ENCODE measurements around the gene DYNC2H1.

Gene DYNC2H1

GRCh38 chr11:103332409-103332808, 223.2 kb downstream of the DYNC2H1 start:
- H3K27ac ChIP-seq (ENCODE audit: extremely low read depth, low read depth, low read length) = no peak overlapping the region
- H3K9me3 ChIP-seq (ENCODE audit: control insufficient read depth, insufficient read depth, low read depth, low read length) = no peaks in the 10 kb centered on the region
- ChIA-PET CTCF (interaction anchor here (0.6 to 0.8 kb wide), 2 partner anchors 69 to 271 kb away, joined by 3 to 4 read pairs; no protein-coding TSS in a partner anchor), POLR2A (no interaction called here)
- TF ChIP-seq SP3 (tag by site-specific recombination; IDR thresholded peaks at IDR 0.05) = no peak
- TF ChIP-seq ZBTB7A (tag by site-specific recombination; IDR thresholded peaks at IDR 0.05; ENCODE audit: low read depth) = no peak
- no peak for TF ChIP-seq ZNF596 (tag by site-specific recombination; IDR thresholded peaks at IDR 0.05)
- TF ChIP-seq ZNF513 (tag by site-specific recombination; IDR thresholded peaks at IDR 0.05) = no peak
- TF ChIP-seq ZNF148 (tag by site-specific recombination; IDR thresholded peaks at IDR 0.05; ENCODE audit: borderline replicate concordance) = no peak
- no peak for TF ChIP-seq ZNF169 (tag by site-specific recombination; IDR thresholded peaks at IDR 0.05)
- no peak for TF ChIP-seq ZSCAN5A (tag by site-specific recombination; IDR thresholded peaks at IDR 0.05)
- no peak for TF ChIP-seq ZBTB6 (tag by site-specific recombination; IDR thresholded peaks at IDR 0.05)
- TF ChIP-seq MEIS1 (CRISPR knock-in tag; IDR thresholded peaks at IDR 0.05; ENCODE audit: borderline replicate concordance) = no peak
- TF ChIP-seq ZNF549 (tag by site-specific recombination; IDR thresholded peaks at IDR 0.05) = no peak
- no peak for TF ChIP-seq PATZ1 (tag by site-specific recombination; IDR thresholded peaks at IDR 0.05)
- TF ChIP-seq BCL6B (tag by site-specific recombination; IDR thresholded peaks at IDR 0.05) = no peak
- H3K36me3 ChIP-seq (ENCODE audit: control insufficient read depth in 2 of 2, insufficient read depth in 1 of 2, low read length in 2 of 2) = no peaks in the 10 kb centered on the region
- H3K4me1 ChIP-seq (ENCODE audit: control insufficient read depth, insufficient read depth, low read length) = no peaks in the 10 kb centered on the region
- H3K4me3 ChIP-seq (ENCODE audit: low read depth, low read length) = no peak overlapping the region

GRCh38 chr11:103338621-103339484, 229.6 kb downstream of the DYNC2H1 start:
- no peak overlapping the region for H3K27ac ChIP-seq (ENCODE audit: extremely low read depth, low read depth, low read length)
- no peaks in the 10 kb centered on the region for H3K9me3 ChIP-seq (ENCODE audit: control insufficient read depth, insufficient read depth, low read depth, low read length)
- H3K4me1 ChIP-seq (ENCODE audit: control insufficient read depth, insufficient read depth, low read length) = no peaks in the 10 kb centered on the region
- no peaks in the 10 kb centered on the region for H3K36me3 ChIP-seq (ENCODE audit: control insufficient read depth in 2 of 2, insufficient read depth in 1 of 2, low read length in 2 of 2)
- H3K4me3 ChIP-seq (ENCODE audit: low read depth, low read length) = no peak overlapping the region
- CTCF ChIA-PET = interaction anchor here (0.6 to 1.6 kb wide), 6 partner anchors 13 to 488 kb away, joined by 3 to 5 read pairs (median 4); no protein-coding TSS in a partner anchor
- POLR2A ChIA-PET = no interaction called here
- no peak for TF ChIP-seq ZNF416 (tag by site-specific recombination; IDR thresholded peaks at IDR 0.05)
- TF ChIP-seq ZBTB21 (tag by site-specific recombination; IDR thresholded peaks at IDR 0.05) = no peak
- TF ChIP-seq ZNF37A (tag by site-specific recombination; IDR thresholded peaks at IDR 0.05) = no peak
- no peak for TF ChIP-seq TRIM28 (IDR thresholded peaks at IDR 0.05; ENCODE audit: borderline replicate concordance, low read length)
- no peak for TF ChIP-seq ZSCAN18 (tag by site-specific recombination; IDR thresholded peaks at IDR 0.05)
- no peak for TF ChIP-seq ZNF843 (tag by site-specific recombination; IDR thresholded peaks at IDR 0.05)
- TF ChIP-seq ZNF214 (tag by site-specific recombination; IDR thresholded peaks at IDR 0.05; ENCODE audit: borderline replicate concordance) = no peak
- no peak for TF ChIP-seq ZNF677 (tag by site-specific recombination; IDR thresholded peaks at IDR 0.05)
- no peak for TF ChIP-seq ZBTB26 (tag by site-specific recombination; optimal IDR thresholded peaks at IDR 0.05)
